NCI-H146 treated with DMSO at 0.1 percent for 48 hours (cell line): ENCODE measurements around the gene RHOXF2.
"Not testable (repeated sequence)": the region's sequence is repeated elsewhere in the genome, so short reads cannot be mapped to it uniquely, and the experiment has no call there.

Source experiments
- DNase-seq: peaks from one replicate; lab custom pipeline; 2025; ENCODE audit not compliant: unreplicated experiment; lab: John Stamatoyannopoulos, UW

RHOXF2 gene, protein sequence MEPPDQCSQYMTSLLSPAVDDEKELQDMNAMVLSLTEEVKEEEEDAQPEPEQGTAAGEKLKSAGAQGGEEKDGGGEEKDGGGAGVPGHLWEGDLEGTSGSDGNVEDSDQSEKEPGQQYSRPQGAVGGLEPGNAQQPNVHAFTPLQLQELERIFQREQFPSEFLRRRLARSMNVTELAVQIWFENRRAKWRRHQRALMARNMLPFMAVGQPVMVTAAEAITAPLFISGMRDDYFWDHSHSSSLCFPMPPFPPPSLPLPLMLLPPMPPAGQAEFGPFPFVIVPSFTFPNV

GRCh38 chrX:120158313-120158712 is at the start of gene RHOXF2:
Gene RHOXF2, plus strand, starts transcription at chrX:120158613. Its CDS starts 138 bp downstream, at chrX:120158751.
- DNase-seq: not testable (repeated sequence)

DNA sequence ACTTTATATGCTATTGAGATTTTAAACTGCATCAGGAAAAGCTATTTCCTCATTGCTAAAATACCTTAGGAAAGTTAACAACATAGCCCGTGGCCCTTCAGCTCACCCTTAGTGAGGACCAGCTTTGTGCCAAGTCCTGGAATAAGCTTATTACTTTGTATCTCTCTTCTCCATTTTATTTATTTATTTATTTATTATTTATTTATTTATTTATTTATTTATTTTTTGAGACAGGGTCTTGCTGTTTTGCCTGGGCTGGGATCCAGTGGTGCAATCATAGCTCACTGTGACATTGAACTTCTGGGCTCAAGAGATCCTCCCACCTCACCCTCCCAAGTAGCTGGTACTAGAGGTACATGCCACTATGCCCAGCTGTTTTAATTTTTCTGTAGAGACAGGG is 49.0 kb upstream of the RHOXF2 start:
- DNase-seq: no peak

DNA sequence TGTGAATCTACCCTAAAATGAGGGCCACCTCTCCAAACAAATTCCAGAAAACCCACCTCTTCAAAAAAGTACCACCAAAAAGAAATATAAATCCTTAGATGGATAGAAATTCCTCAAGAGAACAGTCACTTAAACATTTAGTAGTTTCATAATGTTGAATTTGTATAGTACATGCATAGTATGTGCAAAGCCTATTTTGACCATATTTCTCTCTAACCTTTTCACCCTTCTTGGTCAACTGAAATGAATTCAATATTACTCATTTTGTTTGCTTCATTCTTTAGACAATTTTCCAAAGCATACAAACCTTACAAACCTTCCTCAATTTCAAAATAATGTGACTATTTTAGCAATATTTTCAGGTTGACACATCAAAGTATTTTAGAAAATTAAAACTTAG is 46.8 kb upstream of the RHOXF2 start:
- DNase-seq: no peak

DNA sequence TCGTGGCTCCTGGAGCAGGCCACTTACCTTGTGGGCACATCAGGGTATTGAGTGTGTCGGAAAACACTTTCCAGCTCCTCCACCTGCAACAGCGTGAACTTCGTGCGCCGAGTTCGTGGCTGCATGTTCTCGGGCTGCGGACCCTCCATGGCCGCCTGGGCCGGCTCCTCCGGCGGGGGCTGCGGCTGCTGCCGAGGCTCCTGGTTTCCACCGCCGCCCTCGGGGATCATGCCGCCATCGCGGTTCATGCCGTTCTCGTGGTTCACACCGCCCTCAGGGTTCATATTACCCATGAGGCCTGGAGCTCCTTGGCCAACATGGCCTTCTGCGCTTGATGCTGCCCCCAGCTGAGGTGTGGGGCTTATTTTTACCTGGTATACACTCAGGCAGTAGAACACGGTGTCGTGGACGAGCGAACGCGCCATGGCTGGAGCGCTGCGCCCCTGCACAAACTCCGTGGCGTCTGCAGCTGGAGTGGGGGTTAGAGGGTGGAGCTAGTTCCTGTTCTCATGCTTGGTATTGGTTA is 42.9 kb upstream of the RHOXF2 start, which contains the start of gene RHOXF1:
TSS of gene RHOXF1 (minus strand) at position 476 of the 526 bp plus-strand sequence. CDS start at position 425, 51 bp downstream.
- DNase-seq: no peak

GRCh38 chrX:120120223-120120622 is 38.2 kb upstream of the RHOXF2 start:
- DNase-seq: no peak

DNA sequence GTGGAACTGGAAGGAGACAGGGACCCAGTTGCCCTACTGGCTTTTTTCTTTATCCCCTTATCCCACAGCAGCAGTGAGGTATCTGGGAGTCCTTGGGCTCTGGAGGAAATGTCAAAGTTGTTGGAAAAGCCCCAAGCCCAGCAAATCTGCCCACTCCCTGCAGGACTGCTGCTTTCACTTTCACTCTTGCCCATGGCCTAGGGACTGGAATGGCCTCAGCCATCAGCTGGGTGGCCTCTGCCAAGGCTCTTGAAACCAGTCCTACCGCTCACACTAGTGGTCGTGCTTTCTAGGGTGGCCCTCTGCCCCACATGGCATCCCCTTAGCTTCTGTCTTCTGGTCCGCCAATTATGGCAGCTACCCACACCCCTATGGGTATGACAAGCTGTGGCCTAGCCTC is 33.0 kb upstream of the RHOXF2 start:
- no peak for DNase-seq

DNA sequence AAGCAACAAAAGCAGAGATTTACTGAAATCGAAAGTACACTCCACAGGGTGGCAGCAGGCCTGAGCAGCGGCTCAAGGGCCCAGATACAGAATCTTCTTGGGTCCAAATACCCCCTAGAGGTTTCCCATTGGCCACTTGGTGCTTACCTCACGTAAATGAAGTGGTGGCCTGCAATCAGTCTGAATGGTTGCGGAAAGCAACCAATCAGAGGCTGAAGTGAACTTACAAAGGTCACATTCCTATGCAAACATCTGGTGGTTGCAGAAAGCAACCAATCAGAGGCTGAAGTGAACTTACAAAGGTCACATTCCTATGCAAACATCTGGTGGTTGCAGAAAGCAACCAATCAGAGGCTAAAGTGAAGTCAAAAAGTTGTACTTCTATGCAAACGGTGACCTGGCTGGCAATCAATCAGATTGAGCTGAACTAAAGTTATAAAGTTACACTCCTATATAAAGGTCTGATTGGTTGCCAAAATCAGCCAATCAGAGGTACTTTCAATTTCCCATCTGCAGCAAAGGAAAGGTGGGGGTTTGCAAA is 30.0 kb upstream of the RHOXF2 start:
- DNase-seq: not testable (repeated sequence)

DNA sequence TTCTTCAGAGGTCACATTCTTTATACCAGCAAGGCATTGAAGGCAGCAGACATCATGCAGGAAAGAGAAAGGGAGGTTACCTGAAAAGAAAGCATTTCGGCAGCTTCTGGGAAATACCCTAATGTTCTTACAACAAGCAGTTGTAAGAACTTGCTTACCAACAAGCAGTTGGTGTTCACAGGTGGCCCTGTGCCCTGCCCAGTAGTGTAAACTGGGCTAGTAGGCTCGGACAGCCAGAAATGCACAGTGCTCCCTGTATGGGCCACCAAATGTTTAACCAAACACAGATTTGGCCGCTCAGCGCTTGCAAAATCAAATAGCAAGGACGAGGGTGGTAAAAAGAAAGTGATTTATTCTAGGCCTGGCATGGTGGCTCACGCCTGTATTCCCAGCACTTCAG is 22.3 kb upstream of the RHOXF2 start:
- no peak for DNase-seq

DNA sequence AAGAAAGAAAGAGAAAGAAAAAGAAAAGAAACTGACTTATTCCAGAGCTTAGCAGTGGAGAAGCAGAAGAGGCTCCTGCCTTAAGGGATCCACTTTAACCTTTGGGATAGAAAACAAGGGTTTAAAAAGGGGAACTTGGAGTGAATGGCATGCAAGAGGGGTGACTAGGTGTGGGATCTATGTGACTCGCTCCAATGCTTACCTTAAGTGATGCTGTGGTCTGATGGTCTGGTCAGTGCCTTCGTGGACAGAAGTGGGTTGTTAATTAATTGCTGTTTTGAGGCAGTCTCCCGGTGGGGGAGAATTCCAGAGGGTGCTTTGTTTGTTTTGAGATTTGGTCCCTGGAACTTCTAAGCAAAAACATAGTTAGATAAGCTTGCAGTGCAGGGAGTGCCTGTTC is 21.6 kb upstream of the RHOXF2 start:
- DNase-seq: no peak

GRCh38 chrX:120137439-120137838 is 21.0 kb upstream of the RHOXF2 start:
- DNase-seq: no peak

DNA sequence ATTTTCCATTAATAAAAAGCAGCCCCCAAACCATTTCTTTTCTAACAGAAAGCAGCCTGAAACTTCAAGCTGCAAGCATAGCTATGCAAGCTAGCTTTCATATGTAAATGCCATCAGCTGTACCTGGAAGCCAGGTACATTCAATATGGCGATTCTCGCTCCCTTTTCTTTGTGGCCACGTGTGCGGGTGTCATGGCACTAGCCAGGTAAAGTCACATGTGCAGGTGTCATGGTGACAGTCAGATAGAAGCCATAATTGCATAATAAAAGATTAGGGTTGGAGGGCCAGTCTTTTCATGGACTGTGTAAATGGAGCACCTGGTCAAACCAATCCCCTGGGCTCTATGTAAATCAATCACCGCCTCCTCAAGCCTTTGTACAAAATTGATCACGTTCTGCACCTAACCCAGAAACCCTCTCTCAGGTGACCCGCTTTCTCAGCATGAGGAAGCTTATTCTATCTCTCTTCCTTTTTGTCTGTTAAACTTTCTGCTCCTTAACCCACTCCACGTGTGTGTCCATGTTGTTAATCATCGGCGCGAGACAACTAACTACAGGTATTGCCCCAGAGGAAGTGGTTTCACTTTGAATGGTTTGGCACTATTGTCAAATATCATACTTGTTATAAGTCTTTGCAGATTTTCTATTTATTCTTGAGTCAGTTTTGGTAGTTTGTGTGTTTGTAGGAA is 18.0 kb upstream of the RHOXF2 start:
- DNase-seq: peak; percentile 80

GRCh38 chrX:120144178-120144844 is 14.1 kb upstream of the RHOXF2 start:
- no peak for DNase-seq

- no peak for DNase-seq
Observed at GRCh38 chrX:120145295-120145925, 13.0 kb upstream of the RHOXF2 start.

GRCh38 chrX:120146323-120146722 is 12.1 kb upstream of the RHOXF2 start:
- DNase-seq: not testable (repeated sequence)

GRCh38 chrX:120147537-120147936 is 10.9 kb upstream of the RHOXF2 start:
- no peak for DNase-seq

DNA sequence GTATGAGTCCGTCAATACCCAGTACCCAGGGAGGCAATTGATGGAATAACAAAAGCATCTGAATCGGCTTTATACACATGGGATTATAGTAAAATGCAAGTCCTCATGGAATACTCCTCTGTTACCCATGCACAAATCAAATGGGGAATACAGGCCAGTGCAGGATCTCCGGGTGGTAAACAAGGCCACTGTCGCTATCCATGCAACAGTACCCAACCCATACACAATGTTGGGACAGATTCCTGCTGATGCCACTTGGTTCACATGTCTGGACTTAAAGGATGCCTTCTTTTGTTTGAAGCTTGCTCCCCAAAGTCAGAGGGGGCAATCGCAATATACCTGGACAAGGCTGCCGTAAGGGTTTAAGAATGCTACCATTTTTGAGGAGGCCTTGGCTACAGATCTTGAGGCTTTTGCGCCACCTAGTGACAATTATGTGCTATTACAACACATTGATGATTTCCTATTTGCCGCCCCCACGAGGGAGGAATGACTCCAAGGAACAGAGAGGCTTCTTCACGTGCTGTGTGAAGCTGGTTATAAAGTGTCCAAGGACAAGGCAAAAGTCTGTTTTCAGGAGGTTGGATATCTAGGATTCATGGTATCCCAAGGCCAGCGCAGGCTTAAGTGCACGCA is 8.2 kb upstream of the RHOXF2 start:
- DNase-seq: not testable (repeated sequence)

GRCh38 chrX:120159086-120159485 is 673 bp downstream of the RHOXF2 start:
- not testable (repeated sequence) for DNase-seq

- not testable (repeated sequence) for DNase-seq
Observed at GRCh38 chrX:120193254-120193653, 34.8 kb downstream of the RHOXF2 start.

- not testable (repeated sequence) for DNase-seq
Observed at GRCh38 chrX:120193720-120194119, 35.3 kb downstream of the RHOXF2 start.

DNA sequence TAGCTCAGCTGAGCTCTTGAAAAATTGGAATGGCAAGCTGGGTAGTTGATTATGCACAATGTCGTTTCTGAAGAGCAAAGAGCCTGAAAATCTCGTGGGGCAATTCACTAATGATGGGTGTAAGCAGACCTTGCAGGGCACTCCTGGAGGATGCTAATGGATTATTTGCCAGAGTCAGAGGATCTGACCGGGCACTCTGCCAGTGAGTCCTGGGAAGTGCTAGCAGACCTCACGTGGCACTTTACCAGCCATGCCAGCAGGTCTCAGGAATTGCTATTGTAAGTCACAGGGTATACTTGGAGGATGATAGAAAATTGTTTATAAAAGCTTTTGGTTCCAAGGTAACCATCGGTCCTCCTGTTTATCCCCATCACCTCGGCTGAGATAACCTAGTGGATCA is 37.4 kb downstream of the RHOXF2 start:
- DNase-seq: not testable (repeated sequence)
